Upper lobe of left lung (tissue), 4 donors: ENCODE data around the gene PCSK5.

Experiments used
- CTCF ChIP-seq, 6 experiments: fragments of 450-650 bp in 4 of 6; fragments of 200-600 bp in 2 of 6; sonication (generic) in 2 of 6; IDR thresholded peaks; one replicate each; pipeline ENCODE4 v1.5.1; 2016 to 2019; ENCODE audit warnings: antibody characterized with exemption in 6 of 6
- POLR2A ChIP-seq, 4 donors: fragments of 450-650 bp; IDR thresholded peaks; one replicate each; pipeline ENCODE4 v1.5.1; 2016 to 2017; ENCODE audit warnings: antibody characterized with exemption in 4 of 4, mild to moderate bottlenecking in 2 of 4
- POLR2AphosphoS5 ChIP-seq, 2 donors: sonication (generic); formaldehyde crosslinking; IDR thresholded peaks; one replicate each; pipeline ENCODE4 v1.5.1; 2017; ENCODE audit warnings: antibody characterized with exemption in 2 of 2

DNA sequence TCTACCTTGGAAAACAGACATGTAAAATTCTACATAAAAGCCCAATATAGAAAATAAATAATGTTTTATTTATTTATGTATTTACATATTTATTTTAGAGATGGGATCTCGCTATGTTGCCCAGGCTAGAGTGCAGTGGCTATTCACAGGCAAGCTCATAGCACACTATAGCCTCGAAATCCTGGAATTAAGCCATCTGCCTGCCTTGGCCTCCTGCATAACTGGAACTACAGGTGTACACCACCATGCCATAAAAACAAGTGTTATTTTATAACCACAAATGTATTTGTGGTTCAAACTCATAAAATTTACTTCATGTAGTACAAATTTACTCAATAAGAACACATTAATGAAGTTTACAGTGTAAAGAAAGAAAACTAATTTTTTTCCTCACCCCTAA is 510.7 kb downstream of the PCSK5 start:
- TF ChIP-seq CTCF (IDR thresholded peaks at IDR 0.05) (no peak), POLR2A (IDR thresholded peaks at IDR 0.05) (no peak), POLR2AphosphoS5 (IDR thresholded peaks at IDR 0.05) (no peak)
